C4-2B (cell line): ENCODE data around the gene ZNF598.

Experiments used
- ZFX ChIP-seq: fragments of 450-650 bp; IDR thresholded peaks from 2 replicates; pipeline ENCODE4 v1.6.1; 2017
- TF ChIP-seq, protein P1 (sequence below): fragments of 450-650 bp; conservative IDR thresholded peaks from 2 replicates; pipeline ENCODE4 v1.5.1; 2017; ENCODE audit warnings: mild to moderate bottlenecking

DNA sequence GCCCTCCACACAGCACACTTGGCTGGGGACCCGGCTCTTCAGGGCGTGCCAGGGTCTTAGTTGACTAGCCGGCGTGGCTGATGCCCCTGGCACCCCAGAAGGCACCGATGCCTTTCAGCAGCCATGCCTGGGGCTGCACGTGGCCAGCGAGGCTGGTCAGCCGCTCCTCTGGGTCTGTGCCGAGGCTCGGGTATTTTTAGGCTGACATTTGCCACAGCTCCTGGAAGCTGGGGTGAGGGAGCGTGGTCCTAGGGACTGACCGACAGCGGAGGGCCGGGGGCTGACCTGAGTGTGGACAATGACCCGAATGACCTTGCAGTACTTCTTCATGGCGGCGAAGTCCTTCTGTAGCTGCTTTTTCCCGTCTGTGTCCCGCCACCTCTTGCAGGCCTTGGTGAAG is 59.1 kb downstream of the ZNF598 start:
- TF ChIP-seq, protein P1, sequence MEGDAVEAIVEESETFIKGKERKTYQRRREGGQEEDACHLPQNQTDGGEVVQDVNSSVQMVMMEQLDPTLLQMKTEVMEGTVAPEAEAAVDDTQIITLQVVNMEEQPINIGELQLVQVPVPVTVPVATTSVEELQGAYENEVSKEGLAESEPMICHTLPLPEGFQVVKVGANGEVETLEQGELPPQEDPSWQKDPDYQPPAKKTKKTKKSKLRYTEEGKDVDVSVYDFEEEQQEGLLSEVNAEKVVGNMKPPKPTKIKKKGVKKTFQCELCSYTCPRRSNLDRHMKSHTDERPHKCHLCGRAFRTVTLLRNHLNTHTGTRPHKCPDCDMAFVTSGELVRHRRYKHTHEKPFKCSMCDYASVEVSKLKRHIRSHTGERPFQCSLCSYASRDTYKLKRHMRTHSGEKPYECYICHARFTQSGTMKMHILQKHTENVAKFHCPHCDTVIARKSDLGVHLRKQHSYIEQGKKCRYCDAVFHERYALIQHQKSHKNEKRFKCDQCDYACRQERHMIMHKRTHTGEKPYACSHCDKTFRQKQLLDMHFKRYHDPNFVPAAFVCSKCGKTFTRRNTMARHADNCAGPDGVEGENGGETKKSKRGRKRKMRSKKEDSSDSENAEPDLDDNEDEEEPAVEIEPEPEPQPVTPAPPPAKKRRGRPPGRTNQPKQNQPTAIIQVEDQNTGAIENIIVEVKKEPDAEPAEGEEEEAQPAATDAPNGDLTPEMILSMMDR = no peak
- TF ChIP-seq ZFX = no peak
